Measurements from ENCODE around the gene IPO4.

DNA sequence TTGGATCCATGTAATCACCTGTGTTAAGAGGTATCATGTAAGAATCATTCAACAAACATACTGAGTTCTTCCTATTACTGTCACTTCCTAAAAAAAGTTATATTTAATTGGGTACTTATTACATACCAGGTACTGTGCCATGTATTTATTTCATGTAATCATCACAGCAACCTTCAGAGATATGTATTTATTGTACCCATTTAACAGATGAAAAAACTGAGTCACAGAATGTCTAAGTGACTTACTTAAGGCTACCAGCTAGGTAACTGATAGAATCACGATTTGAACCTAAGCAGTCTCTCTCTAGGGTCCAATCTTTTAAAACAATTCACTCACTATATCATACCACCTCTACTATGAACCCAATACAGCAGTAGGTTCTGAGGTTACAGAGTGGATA lies 44.2 kb downstream of the IPO4 start:
- TF ChIP-seq EZH2 (IDR thresholded peaks at IDR 0.05; ENCODE audit: low read length) (no peak), CTCF (optimal IDR thresholded peaks at IDR 0.05 in 1 of 3, IDR thresholded peaks at IDR 0.05 in 1 of 3, conservative IDR thresholded peaks at IDR 0.05 in 1 of 3; ENCODE audit: extremely low read depth in 1 of 3, insufficient read depth in 2 of 3, low read length in 3 of 3) (no peak)

Data from keratinocyte (primary cell).